Nephron (organoid): ENCODE data around the gene HNF1A.
A peak's percentile ranks its signal among the peaks of the same experiment; 100 is the strongest.

Experiments used
- H3K27ac Mint-ChIP-seq, 3 experiments: 2 replicates each; pipeline ENCODE4 v1.8.0; 2020; ENCODE audit warnings: mixed read lengths in 3 of 3, mild to moderate bottlenecking in 2 of 3, moderate library complexity in 1 of 3
- H3K27me3 Mint-ChIP-seq: 2 replicates; pipeline ENCODE4 v1.8.0; 2021; ENCODE audit warnings: low read depth, mild to moderate bottlenecking, moderate library complexity, mixed read lengths
- H3K36me3 Mint-ChIP-seq: 2 replicates; pipeline ENCODE4 v1.8.0; 2020; ENCODE audit warnings: low read depth, mixed read lengths
- H3K4me1 Mint-ChIP-seq: 2 replicates; pipeline ENCODE4 v1.8.0; 2020; ENCODE audit warnings: mixed read lengths
- H3K4me3 Mint-ChIP-seq, 3 experiments: 2 replicates each; pipeline ENCODE4 v1.8.0; 2020; ENCODE audit warnings: mild to moderate bottlenecking in 3 of 3, mixed read lengths in 3 of 3, moderate library complexity in 2 of 3
- H3K9me3 Mint-ChIP-seq: 2 replicates; pipeline ENCODE4 v1.8.0; 2020; ENCODE audit warnings: mixed read lengths
- CTCF ChIP-seq, 3 experiments: fragments of 200-600 bp; sonication (generic); IDR thresholded peaks; one replicate each; pipeline ENCODE4 v1.5.0; 2021; ENCODE audit warnings: antibody characterized with exemption in 3 of 3; ENCODE audit not compliant: unreplicated experiment in 3 of 3

The HNF1A gene

GRCh38 chr12:120978296-120979219, at the start of gene HNF1A:
Gene HNF1A (plus strand): TSS chr12:120978543. CDS start chr12:120978769, 226 bp downstream.
- Mint-ChIP-seq H3K4me1 (no peaks in the 10 kb centered on the region), H3K9me3 (no peaks in the 10 kb centered on the region), H3K4me3 (peak within 1 kb of the TSS; percentile 76 to 84 (median 84)), H3K27ac (peak within 1 kb of the TSS; percentile 88 to 98 (median 90)), H3K27me3 (no peaks in the 10 kb centered on the region), H3K36me3 (no peaks in the 10 kb centered on the region)
- TF ChIP-seq CTCF (IDR thresholded peaks at IDR 0.05; ENCODE audit: unreplicated experiment in 3 of 3): no peak

- Mint-ChIP-seq H3K27ac (peak overlapping the region in 1 of 3 experiments; percentile 69), H3K9me3 (no peaks in the 10 kb centered on the region), H3K4me3 (no peak overlapping the region), H3K27me3 (peaks cover 8% of the 10 kb centered on the region), H3K4me1 (no peaks in the 10 kb centered on the region), H3K36me3 (no peaks in the 10 kb centered on the region)
- TF ChIP-seq CTCF (IDR thresholded peaks at IDR 0.05; ENCODE audit: unreplicated experiment in 3 of 3): no peak
These were observed 49.3 kb upstream of the HNF1A start for GRCh38 chr12:120928864-120929652.

- Mint-ChIP-seq H3K4me3 (no peak overlapping the region), H3K27ac (no peak overlapping the region), H3K4me1 (no peaks in the 10 kb centered on the region), H3K36me3 (no peaks in the 10 kb centered on the region), H3K9me3 (no peaks in the 10 kb centered on the region), H3K27me3 (peaks cover 11% of the 10 kb centered on the region)
- no peak for TF ChIP-seq CTCF (IDR thresholded peaks at IDR 0.05; ENCODE audit: unreplicated experiment in 3 of 3)
These were observed 48.3 kb upstream of the HNF1A start for GRCh38 chr12:120930032-120930431.

- no peak for TF ChIP-seq CTCF (IDR thresholded peaks at IDR 0.05; ENCODE audit: unreplicated experiment in 3 of 3)
- Mint-ChIP-seq H3K4me1 (no peaks in the 10 kb centered on the region), H3K27ac (no peak overlapping the region), H3K4me3 (no peak overlapping the region), H3K9me3 (no peaks in the 10 kb centered on the region), H3K36me3 (no peaks in the 10 kb centered on the region), H3K27me3 (peaks cover 16% of the 10 kb centered on the region)
These were observed 46.3 kb upstream of the HNF1A start for GRCh38 chr12:120932058-120932457.

- Mint-ChIP-seq H3K36me3 (no peaks in the 10 kb centered on the region), H3K27ac (no peak overlapping the region), H3K4me1 (no peaks in the 10 kb centered on the region), H3K9me3 (no peaks in the 10 kb centered on the region), H3K27me3 (peaks cover 21% of the 10 kb centered on the region), H3K4me3 (no peak overlapping the region)
- no peak for TF ChIP-seq CTCF (IDR thresholded peaks at IDR 0.05; ENCODE audit: unreplicated experiment in 3 of 3)
These were observed 45.3 kb upstream of the HNF1A start for GRCh38 chr12:120932956-120933526.
